Measurements from ENCODE around the gene TMEM51. TPM values are rescaled to one million over a fixed set of nuclear protein-coding genes. Genes with fewer than 3 reads are reported as not detected.

The TMEM51 gene
- total and polyA plus RNA-seq, 4 experiments from 2014 or later, result 0.47 to 0.61 TPM; not detected in 2

DNA sequence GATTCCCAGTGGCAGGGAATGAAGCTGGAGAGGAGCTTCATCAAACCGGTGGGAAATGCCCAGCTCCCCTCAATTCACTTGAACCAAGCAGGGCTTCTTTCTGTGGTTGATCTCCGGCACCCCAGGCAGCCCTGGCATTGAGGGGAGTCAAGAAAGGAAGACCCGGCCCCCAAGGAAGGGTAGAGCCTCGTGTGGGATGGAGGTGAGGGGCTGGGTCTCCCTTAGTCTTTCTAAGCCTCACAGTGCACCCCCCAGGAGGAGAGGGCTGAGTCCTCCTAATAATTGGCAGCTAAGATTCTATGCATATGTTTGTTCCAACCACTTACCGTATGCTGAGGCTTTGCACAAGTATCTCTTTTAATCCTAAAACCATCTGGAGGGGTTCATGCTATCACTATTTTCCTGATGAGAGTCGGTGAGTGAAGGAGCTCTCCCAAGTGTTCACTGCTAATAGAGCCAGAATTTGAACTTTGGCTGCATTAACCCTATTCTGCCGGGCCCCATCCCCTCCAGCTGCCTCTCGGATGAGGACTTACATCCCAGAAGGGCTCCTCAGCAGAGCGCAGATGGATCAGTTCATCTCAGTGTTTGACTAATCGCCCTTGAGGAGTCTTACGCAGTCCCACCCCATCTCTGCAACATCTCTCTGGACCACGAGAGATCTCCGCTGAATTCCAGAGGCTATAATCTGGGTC, 33.1 kb upstream of the TMEM51 start:
- no peak for DNase-seq
- POLR2A ChIA-PET (ENCODE audit: partially characterized antibody), result no interaction called here
- Histone ChIP-seq H3K27ac (ENCODE audit: low read depth, low read length) (no peak overlapping the region), H3K4me1 (ENCODE audit: insufficient read depth, low read length) (no peaks in the 10 kb centered on the region), H3K27me3 (ENCODE audit: insufficient read depth, low read length) (no peaks in the 10 kb centered on the region), H3K4me3 (ENCODE audit: low read length in 2 of 2) (no peak overlapping the region), H3K9me3 (ENCODE audit: control insufficient read depth in 1 of 2, low read length in 2 of 2) (no peaks in the 10 kb centered on the region), H3K36me3 (ENCODE audit: insufficient read depth, low read length) (no peaks in the 10 kb centered on the region)
- H3K9me3 Mint-ChIP-seq, result no peaks in the 10 kb centered on the region
- no peak overlapping the region for H3K27ac Mint-ChIP-seq
- no peaks in the 10 kb centered on the region for H3K36me3 Mint-ChIP-seq
- no peaks in the 10 kb centered on the region for H3K4me1 Mint-ChIP-seq
- CTCF ChIA-PET (ENCODE audit: partially characterized antibody), result interaction anchor here (1.4 kb wide), 1 partner anchor 8 kb away, joined by 4 read pairs; no protein-coding TSS in a partner anchor
- H3K27me3 Mint-ChIP-seq, result peaks cover 0 to 7% of the 10 kb centered on the region in 2 donors
- intact Hi-C loops (cut with micrococcal nuclease), result no loop called here
- H3K4me3 Mint-ChIP-seq, result no peak overlapping the region

DNA sequence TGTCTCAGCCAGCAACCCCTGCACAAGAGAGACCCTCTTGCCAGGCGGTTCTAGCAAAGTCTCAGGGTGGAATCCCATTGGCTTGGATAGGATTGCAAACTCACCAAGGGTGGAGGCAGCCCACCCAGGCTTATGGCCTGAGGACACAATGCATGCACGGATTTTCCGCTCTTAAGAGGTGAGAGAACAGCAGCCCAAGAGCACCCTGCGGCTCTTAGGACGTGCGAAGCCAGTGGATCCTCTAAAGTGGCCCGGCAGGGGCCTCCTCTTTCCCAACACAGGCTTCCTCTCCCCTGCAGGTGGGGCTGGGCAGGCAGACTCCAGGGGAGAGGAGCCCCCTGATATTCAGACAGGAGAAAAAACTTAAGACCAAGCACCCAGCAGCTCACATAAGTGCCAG, 31.2 kb upstream of the TMEM51 start:
- no peaks in the 10 kb centered on the region for H3K36me3 Mint-ChIP-seq
- POLR2A ChIA-PET (ENCODE audit: partially characterized antibody), result no interaction called here
- CTCF ChIA-PET (ENCODE audit: partially characterized antibody), result no interaction called here

GRCh38 chr1:15123270-15123669, 30.3 kb upstream of the TMEM51 start:
- Histone ChIP-seq H3K4me3 (ENCODE audit: low read length in 2 of 2) (no peak overlapping the region), H3K4me1 (ENCODE audit: insufficient read depth, low read length) (no peaks in the 10 kb centered on the region), H3K27ac (ENCODE audit: low read depth, low read length) (no peak overlapping the region), H3K36me3 (ENCODE audit: insufficient read depth, low read length) (no peaks in the 10 kb centered on the region), H3K9me3 (ENCODE audit: control insufficient read depth in 1 of 2, low read length in 2 of 2) (no peaks in the 10 kb centered on the region), H3K27me3 (ENCODE audit: insufficient read depth, low read length) (no peaks in the 10 kb centered on the region)
- H3K27me3 Mint-ChIP-seq, result peaks cover 0 to 1% of the 10 kb centered on the region in 2 donors
- ChIA-PET POLR2A (ENCODE audit: partially characterized antibody) (no interaction called here), CTCF (ENCODE audit: partially characterized antibody) (interaction anchor here (0.9 to 1.1 kb wide), 2 partner anchors 10 to 181 kb away, joined by 3 read pairs; no protein-coding TSS in a partner anchor)
- no peaks in the 10 kb centered on the region for H3K9me3 Mint-ChIP-seq
- no peaks in the 10 kb centered on the region for H3K36me3 Mint-ChIP-seq
- no peak overlapping the region for H3K4me3 Mint-ChIP-seq
- DNase-seq, result no peak
- no peaks in the 10 kb centered on the region for H3K4me1 Mint-ChIP-seq
- H3K27ac Mint-ChIP-seq, result no peak overlapping the region
- intact Hi-C loops (cut with micrococcal nuclease), result no loop called here

More for the DNA sequence above, 31.2 kb upstream of the TMEM51 start:
- Mint-ChIP-seq H3K27me3 (peaks cover 0 to 1% of the 10 kb centered on the region in 2 donors), H3K4me3 (no peak overlapping the region), H3K27ac (no peak overlapping the region), H3K9me3 (no peaks in the 10 kb centered on the region), H3K4me1 (no peaks in the 10 kb centered on the region)
- no peak for DNase-seq
- Histone ChIP-seq H3K36me3 (ENCODE audit: insufficient read depth, low read length) (no peaks in the 10 kb centered on the region), H3K4me3 (ENCODE audit: low read length in 2 of 2) (no peak overlapping the region), H3K4me1 (ENCODE audit: insufficient read depth, low read length) (no peaks in the 10 kb centered on the region), H3K27me3 (ENCODE audit: insufficient read depth, low read length) (no peaks in the 10 kb centered on the region), H3K27ac (ENCODE audit: low read depth, low read length) (no peak overlapping the region), H3K9me3 (ENCODE audit: control insufficient read depth in 1 of 2, low read length in 2 of 2) (no peaks in the 10 kb centered on the region)
- intact Hi-C loops (cut with micrococcal nuclease), result no loop called here

GRCh38 chr1:15123925-15124324, 29.6 kb upstream of the TMEM51 start:
- Mint-ChIP-seq H3K27me3 (peaks cover 0 to 4% of the 10 kb centered on the region in 2 donors), H3K36me3 (no peaks in the 10 kb centered on the region), H3K9me3 (no peaks in the 10 kb centered on the region), H3K27ac (peak overlapping the region in 1 of 7 donors; percentile 57), H3K4me3 (no peak overlapping the region), H3K4me1 (no peaks in the 10 kb centered on the region)
- intact Hi-C loops (cut with micrococcal nuclease), result no loop called here
- Histone ChIP-seq H3K9me3 (ENCODE audit: control insufficient read depth in 1 of 2, low read length in 2 of 2) (no peaks in the 10 kb centered on the region), H3K4me3 (ENCODE audit: low read length in 2 of 2) (no peak overlapping the region), H3K27ac (ENCODE audit: low read depth, low read length) (no peak overlapping the region), H3K36me3 (ENCODE audit: insufficient read depth, low read length) (no peaks in the 10 kb centered on the region), H3K27me3 (ENCODE audit: insufficient read depth, low read length) (no peaks in the 10 kb centered on the region), H3K4me1 (ENCODE audit: insufficient read depth, low read length) (no peaks in the 10 kb centered on the region)
- DNase-seq, result no peak
- CTCF ChIA-PET (ENCODE audit: partially characterized antibody), result interaction anchor here (1.1 kb wide), 1 partner anchor 9 kb away, joined by 3 read pairs; no protein-coding TSS in a partner anchor
- POLR2A ChIA-PET (ENCODE audit: partially characterized antibody), result no interaction called here

GRCh38 chr1:15124362-15125100, 29.0 kb upstream of the TMEM51 start:
- Histone ChIP-seq H3K9me3 (ENCODE audit: control insufficient read depth in 1 of 2, low read length in 2 of 2) (no peaks in the 10 kb centered on the region), H3K27me3 (ENCODE audit: insufficient read depth, low read length) (no peaks in the 10 kb centered on the region), H3K4me3 (ENCODE audit: low read length in 2 of 2) (no peak overlapping the region), H3K27ac (ENCODE audit: low read depth, low read length) (no peak overlapping the region), H3K36me3 (ENCODE audit: insufficient read depth, low read length) (no peaks in the 10 kb centered on the region), H3K4me1 (ENCODE audit: insufficient read depth, low read length) (no peaks in the 10 kb centered on the region)
- intact Hi-C loops (cut with micrococcal nuclease), result no loop called here
- H3K27ac Mint-ChIP-seq, result no peak overlapping the region
- H3K27me3 Mint-ChIP-seq, result peaks cover 0 to 4% of the 10 kb centered on the region in 2 donors
- H3K9me3 Mint-ChIP-seq, result no peaks in the 10 kb centered on the region
- DNase-seq, result no peak
- ChIA-PET POLR2A (ENCODE audit: partially characterized antibody) (no interaction called here), CTCF (ENCODE audit: partially characterized antibody) (interaction anchor here (1.5 kb wide), 1 partner anchor 147 kb away, joined by 6 read pairs; no protein-coding TSS in a partner anchor)
- no peak overlapping the region for H3K4me3 Mint-ChIP-seq
- H3K4me1 Mint-ChIP-seq, result no peaks in the 10 kb centered on the region
- H3K36me3 Mint-ChIP-seq, result no peaks in the 10 kb centered on the region

- Histone ChIP-seq H3K27me3 (ENCODE audit: insufficient read depth, low read length) (no peaks in the 10 kb centered on the region), H3K9me3 (ENCODE audit: control insufficient read depth in 1 of 2, low read length in 2 of 2) (no peaks in the 10 kb centered on the region), H3K27ac (ENCODE audit: low read depth, low read length) (no peak overlapping the region), H3K36me3 (ENCODE audit: insufficient read depth, low read length) (no peaks in the 10 kb centered on the region), H3K4me3 (ENCODE audit: low read length in 2 of 2) (no peak overlapping the region), H3K4me1 (ENCODE audit: insufficient read depth, low read length) (no peaks in the 10 kb centered on the region)
- intact Hi-C loops (cut with micrococcal nuclease), result no loop called here
- Mint-ChIP-seq H3K36me3 (no peaks in the 10 kb centered on the region), H3K4me3 (no peak overlapping the region), H3K4me1 (no peaks in the 10 kb centered on the region), H3K27ac (no peak overlapping the region), H3K9me3 (peaks cover 0 to 3% (median 0%) of the 10 kb centered on the region in 8 donors), H3K27me3 (peaks cover 0 to 4% of the 10 kb centered on the region in 2 donors)
- DNase-seq, result no peak
- CTCF ChIA-PET (ENCODE audit: partially characterized antibody), result interaction anchor here (1.5 to 6.4 kb wide), 2 partner anchors 146 to 179 kb away, joined by 6 to 75 read pairs; no protein-coding TSS in a partner anchor
- POLR2A ChIA-PET (ENCODE audit: partially characterized antibody), result no interaction called here
Measured at GRCh38 chr1:15125101-15125745, 28.3 kb upstream of the TMEM51 start.

- no peaks in the 10 kb centered on the region for H3K36me3 ChIP-seq (ENCODE audit: insufficient read depth, low read length)
- peaks cover 0 to 4% (median 0%) of the 10 kb centered on the region in 8 donors for H3K9me3 Mint-ChIP-seq
- intact Hi-C loops (cut with micrococcal nuclease), result no loop called here
- POLR2A ChIA-PET (ENCODE audit: partially characterized antibody), result no interaction called here
- peaks cover 0 to 12% of the 10 kb centered on the region in 2 donors for H3K27me3 Mint-ChIP-seq
- H3K4me1 ChIP-seq (ENCODE audit: insufficient read depth, low read length), result no peaks in the 10 kb centered on the region
- no peaks in the 10 kb centered on the region for H3K27me3 ChIP-seq (ENCODE audit: insufficient read depth, low read length)
- no peaks in the 10 kb centered on the region for H3K4me1 Mint-ChIP-seq
- no peak overlapping the region for H3K27ac ChIP-seq (ENCODE audit: low read depth, low read length)
- H3K36me3 Mint-ChIP-seq, result no peaks in the 10 kb centered on the region
- no peak overlapping the region for H3K4me3 ChIP-seq (ENCODE audit: low read length in 2 of 2)
- no peak for DNase-seq
- H3K4me3 Mint-ChIP-seq, result no peak overlapping the region
- CTCF ChIA-PET (ENCODE audit: partially characterized antibody), result interaction anchor here (0.7 to 6.4 kb wide), 22 partner anchors 8 to 303 kb away, joined by 3 to 75 read pairs (median 4); no protein-coding TSS in a partner anchor
- no peaks in the 10 kb centered on the region for H3K9me3 ChIP-seq (ENCODE audit: control insufficient read depth in 1 of 2, low read length in 2 of 2)
- H3K27ac Mint-ChIP-seq, result no peak overlapping the region
Measured at GRCh38 chr1:15128077-15128476, 25.5 kb upstream of the TMEM51 start.

All from CD4-positive, alpha-beta memory T cell (primary cell).